Subcutaneous abdominal adipose tissue (tissue), 5 donors: ENCODE data around the gene CLK3.
A peak's percentile ranks its signal among the peaks of the same experiment; 100 is the strongest.

ENCODE experiments used
- H3K27ac ChIP-seq: one replicate; pipeline ENCODE4 v1.7.0; 2013; ENCODE audit warnings: low read depth, mild to moderate bottlenecking, inconsistent platforms, low read length, moderate library complexity
- H3K27me3 ChIP-seq, 5 donors: one replicate each; pipeline ENCODE4 v1.7.0; 2013; ENCODE audit warnings: low read length in 5 of 5, inconsistent platforms in 1 of 5; ENCODE audit not compliant: control insufficient read depth in 5 of 5, insufficient read depth in 4 of 5
- H3K36me3 ChIP-seq, 5 donors: one replicate each; pipeline ENCODE4 v1.7.0; 2013; ENCODE audit warnings: low read length in 5 of 5; ENCODE audit not compliant: control insufficient read depth in 5 of 5, insufficient read depth in 5 of 5
- H3K4me1 ChIP-seq, 5 donors: one replicate each; pipeline ENCODE4 v1.7.0; 2013; ENCODE audit warnings: low read length in 5 of 5, mild to moderate bottlenecking in 3 of 5, moderate library complexity in 1 of 5; ENCODE audit not compliant: control insufficient read depth in 5 of 5, insufficient read depth in 5 of 5
- H3K4me3 ChIP-seq, 5 donors: one replicate each; pipeline ENCODE4 v1.7.0; 2013; ENCODE audit warnings: low read length in 5 of 5, low read depth in 1 of 5
- H3K9ac ChIP-seq, 5 donors: one replicate each; pipeline ENCODE4 v1.7.0; 2013; ENCODE audit warnings: low read length in 5 of 5, mild to moderate bottlenecking in 4 of 5, moderate library complexity in 3 of 5
- H3K9me3 ChIP-seq, 5 donors: one replicate each; pipeline ENCODE4 v1.7.0; 2013; ENCODE audit warnings: low read length in 5 of 5; ENCODE audit not compliant: control insufficient read depth in 5 of 5
- donor health status: healthy.
- donor health status: healthy.
- donor health status: healthy.
- donor health status: healthy.
- donor health status: healthy.

The CLK3 gene

DNA sequence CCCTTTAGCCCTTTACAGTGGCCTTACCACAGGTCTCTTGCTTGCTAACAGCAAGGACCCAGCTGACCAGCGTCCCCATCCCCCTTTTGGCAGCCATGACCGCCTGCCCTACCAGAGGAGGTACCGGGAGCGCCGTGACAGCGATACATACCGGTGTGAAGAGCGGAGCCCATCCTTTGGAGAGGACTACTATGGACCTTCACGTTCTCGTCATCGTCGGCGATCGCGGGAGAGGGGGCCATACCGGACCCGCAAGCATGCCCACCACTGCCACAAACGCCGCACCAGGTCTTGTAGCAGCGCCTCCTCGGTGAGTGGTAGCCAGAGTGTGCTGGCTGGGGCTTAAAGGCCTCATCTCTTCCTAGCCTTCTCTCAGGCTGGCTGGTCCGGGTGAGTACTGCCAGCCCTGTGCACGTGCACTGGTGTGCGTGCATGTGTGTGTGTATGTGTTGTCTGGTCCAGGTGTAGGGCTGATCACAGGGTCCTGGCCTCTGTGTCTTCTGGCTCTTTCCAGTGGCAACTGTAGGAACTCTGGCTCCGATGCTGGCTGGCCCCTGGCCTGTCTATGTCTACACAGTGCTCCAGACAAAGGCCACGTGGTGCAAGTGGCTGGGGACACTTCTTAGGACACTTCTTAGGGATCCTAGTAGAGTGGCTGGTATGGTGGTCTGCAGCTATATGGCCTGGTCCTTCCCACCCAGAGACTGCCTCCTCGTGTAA is 4.4 kb downstream of the CLK3 start:
- Histone ChIP-seq H3K4me3 (no peak overlapping the region), H3K4me1 (peaks cover 9 to 58% (median 49%) of the 10 kb centered on the region in 5 donors), H3K9ac (peak overlapping the region in 1 of 5 donors; percentile 49), H3K27ac (peak overlapping the region; percentile 46), H3K36me3 (peaks cover 0 to 67% (median 62%) of the 10 kb centered on the region in 5 donors), H3K9me3 (no peaks in the 10 kb centered on the region), H3K27me3 (no peaks in the 10 kb centered on the region)

DNA sequence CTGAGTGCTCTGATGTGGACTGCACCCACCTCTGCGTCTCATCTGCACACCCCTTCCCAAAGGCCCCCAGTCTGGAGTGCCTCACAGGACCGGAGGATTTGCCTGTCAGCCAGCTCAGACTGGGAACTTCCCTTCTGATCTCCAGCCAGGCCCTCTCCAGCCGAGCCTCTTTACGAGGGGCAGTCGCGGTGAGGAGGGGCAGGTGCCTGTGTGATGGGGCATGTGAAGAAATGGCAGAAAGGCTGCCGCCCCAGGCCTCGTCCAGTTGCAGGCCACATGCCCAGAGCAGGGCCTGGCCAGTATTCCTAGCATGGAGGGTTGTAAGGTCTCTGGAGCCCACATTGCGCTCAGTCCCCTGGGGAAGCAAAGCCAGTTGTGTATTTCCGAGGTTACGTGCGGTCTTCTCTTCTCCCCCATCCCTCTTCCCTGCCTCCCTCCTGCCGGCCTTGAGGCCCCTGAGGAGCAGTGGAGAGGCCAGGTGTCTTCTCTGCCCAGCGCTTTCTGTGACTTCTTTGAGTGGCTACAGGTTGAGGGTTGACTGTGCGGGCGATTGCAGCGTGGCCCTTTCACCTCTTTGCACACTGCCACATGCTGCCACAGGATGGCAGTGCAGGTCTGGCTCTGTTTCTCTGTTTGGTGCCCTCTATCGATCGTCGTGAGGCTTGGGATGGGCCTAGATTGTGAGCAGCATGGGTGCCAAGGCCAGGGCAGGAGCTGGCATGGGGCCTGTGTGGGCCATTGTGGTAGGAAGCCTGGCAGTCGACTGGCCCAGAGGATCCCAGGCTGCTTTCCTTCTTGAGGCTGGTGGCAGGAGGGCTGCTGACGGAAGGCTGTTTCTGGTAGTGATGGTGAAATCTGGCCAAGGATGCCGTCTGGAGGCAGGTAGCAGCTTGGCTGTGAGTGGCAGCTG is 5.3 kb downstream of the CLK3 start:
- no peak overlapping the region for H3K4me3 ChIP-seq
- H3K9me3 ChIP-seq: no peaks in the 10 kb centered on the region
- H3K4me1 ChIP-seq: peaks cover 9 to 56% (median 47%) of the 10 kb centered on the region in 5 donors
- H3K36me3 ChIP-seq: peaks cover 0 to 75% (median 70%) of the 10 kb centered on the region in 5 donors
- peak overlapping the region; percentile 46 for H3K27ac ChIP-seq
- no peaks in the 10 kb centered on the region for H3K27me3 ChIP-seq
- peak overlapping the region in 1 of 5 donors; percentile 49 for H3K9ac ChIP-seq

DNA sequence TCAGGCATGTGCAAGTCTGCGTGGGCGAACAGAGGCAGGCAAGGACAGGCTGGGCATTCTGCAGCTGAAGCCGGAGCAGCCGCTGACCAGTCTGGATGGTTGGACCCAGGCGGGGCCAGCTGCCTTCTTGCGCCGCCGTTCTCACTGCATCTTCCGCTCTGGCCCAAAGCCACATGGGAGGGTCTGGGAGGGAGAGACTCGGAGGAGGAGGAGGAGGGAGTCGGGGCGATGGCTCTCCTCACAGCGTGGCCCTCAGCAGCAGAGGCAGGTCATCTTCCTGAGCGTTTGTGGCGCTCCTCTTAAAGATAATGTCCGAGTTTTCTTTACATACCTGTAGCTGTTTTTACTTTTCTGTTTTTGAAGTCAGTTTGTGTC is 5.9 kb downstream of the CLK3 start:
- no peaks in the 10 kb centered on the region for H3K27me3 ChIP-seq
- peak overlapping the region in 1 of 5 donors; percentile 13 for H3K9ac ChIP-seq
- no peak overlapping the region for H3K27ac ChIP-seq
- no peaks in the 10 kb centered on the region for H3K9me3 ChIP-seq
- H3K4me3 ChIP-seq: no peak overlapping the region
- peaks cover 8 to 51% (median 41%) of the 10 kb centered on the region in 5 donors for H3K4me1 ChIP-seq
- peaks cover 0 to 81% (median 76%) of the 10 kb centered on the region in 5 donors for H3K36me3 ChIP-seq

DNA sequence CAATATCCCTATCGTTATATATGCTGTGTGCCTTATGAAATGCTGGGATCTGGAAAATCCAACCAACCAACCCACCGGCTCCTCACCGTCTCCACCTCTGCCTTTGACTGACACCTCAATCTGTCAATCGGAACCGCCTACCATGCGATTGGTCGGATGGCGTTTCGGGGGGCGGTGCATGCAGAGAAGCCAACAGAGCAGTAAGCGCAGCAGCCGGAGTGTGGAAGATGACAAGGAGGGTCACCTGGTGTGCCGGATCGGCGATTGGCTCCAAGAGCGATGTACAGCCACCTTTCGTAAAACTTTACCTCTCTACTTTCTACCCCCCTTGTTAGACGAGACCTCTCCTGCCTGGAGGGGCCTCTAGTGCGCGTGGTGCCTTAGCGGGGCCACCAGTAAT is 6.3 kb downstream of the CLK3 start:
- Histone ChIP-seq H3K27ac (no peak overlapping the region), H3K9me3 (no peaks in the 10 kb centered on the region), H3K4me1 (peaks cover 4 to 47% (median 38%) of the 10 kb centered on the region in 5 donors), H3K27me3 (no peaks in the 10 kb centered on the region), H3K36me3 (peaks cover 0 to 85% (median 80%) of the 10 kb centered on the region in 5 donors), H3K9ac (no peak overlapping the region), H3K4me3 (no peak overlapping the region)

DNA sequence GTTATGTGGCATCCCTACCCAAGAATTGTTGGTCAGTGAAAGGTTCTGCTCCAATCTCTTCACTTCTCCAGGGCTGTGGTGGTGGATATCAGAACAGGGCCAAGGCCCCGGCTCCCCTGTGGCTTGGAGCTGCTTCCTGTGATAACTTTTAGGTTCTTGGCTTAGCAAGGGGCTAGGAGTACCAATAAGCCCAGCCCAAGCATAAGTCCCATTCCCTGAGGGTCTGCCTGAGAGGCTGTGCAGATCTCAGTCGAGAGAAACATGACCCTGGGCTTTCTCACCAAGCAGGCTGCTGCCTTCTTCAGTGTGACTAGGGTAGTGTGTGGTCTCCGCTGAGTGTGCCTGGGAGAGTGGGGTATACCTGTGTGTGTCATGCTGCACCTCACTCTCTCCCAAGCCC is 7.1 kb downstream of the CLK3 start:
- Histone ChIP-seq H3K4me1 (peaks cover 3 to 39% (median 30%) of the 10 kb centered on the region in 5 donors), H3K27ac (no peak overlapping the region), H3K4me3 (no peak overlapping the region), H3K36me3 (peaks cover 0 to 93% (median 89%) of the 10 kb centered on the region in 5 donors), H3K9me3 (no peaks in the 10 kb centered on the region), H3K9ac (no peak overlapping the region), H3K27me3 (no peaks in the 10 kb centered on the region)

DNA sequence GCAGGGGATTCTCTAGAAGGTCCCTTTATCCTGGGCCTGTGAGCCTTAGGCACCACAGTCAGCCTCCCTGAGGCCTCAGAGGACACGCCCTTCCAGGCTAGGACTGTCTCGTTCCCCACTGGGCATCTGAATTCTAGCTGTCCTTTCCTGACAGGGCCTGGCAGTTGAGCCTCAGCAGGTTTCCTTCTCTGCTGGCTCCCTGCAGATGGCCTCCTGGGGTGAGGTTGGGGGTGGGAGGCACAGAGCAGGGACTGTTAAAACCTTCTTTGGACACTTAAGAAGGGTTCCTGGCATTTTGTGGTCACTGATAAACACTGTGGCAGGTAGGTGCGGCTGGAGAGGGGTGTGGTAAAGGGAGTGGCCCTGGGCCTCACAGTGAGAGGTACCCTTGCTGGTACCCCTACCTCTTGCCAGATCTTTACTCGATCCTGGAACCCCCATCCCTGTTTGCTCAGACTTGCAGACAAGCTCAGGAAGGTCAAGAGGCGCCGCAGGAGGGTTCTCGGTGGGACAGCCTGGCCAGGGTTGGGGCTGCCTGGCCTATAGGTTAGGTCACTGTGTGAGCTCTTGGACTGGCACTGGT is 8.5 kb downstream of the CLK3 start:
- no peak overlapping the region for H3K27ac ChIP-seq
- H3K36me3 ChIP-seq: peaks cover 0 to 100% (median 100%) of the 10 kb centered on the region in 5 donors
- no peak overlapping the region for H3K9ac ChIP-seq

DNA sequence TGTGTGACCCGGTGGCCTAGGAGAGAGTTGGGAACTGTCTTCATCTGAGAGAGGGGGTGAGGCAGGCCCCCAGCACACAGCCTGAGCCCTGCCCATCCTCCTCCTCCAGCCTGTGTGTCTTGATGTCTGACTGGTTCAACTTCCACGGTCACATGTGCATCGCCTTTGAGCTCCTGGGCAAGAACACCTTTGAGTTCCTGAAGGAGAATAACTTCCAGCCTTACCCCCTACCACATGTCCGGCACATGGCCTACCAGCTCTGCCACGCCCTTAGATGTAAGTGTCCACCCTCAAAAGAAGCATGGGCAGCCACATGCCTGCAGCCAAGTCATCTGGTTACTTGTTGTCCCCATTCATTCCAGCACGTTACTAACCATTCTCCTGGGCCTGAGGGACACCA is 10.1 kb downstream of the CLK3 start:
- H3K27me3 ChIP-seq: no peaks in the 10 kb centered on the region
- H3K9ac ChIP-seq: no peak overlapping the region
- H3K9me3 ChIP-seq: no peaks in the 10 kb centered on the region
- H3K27ac ChIP-seq: no peak overlapping the region
- H3K4me1 ChIP-seq: peaks cover 0 to 22% (median 14%) of the 10 kb centered on the region in 5 donors
- H3K36me3 ChIP-seq: peaks cover 0 to 100% (median 99%) of the 10 kb centered on the region in 5 donors
- no peak overlapping the region for H3K4me3 ChIP-seq

More for the DNA sequence above, 8.5 kb downstream of the CLK3 start:
- Histone ChIP-seq H3K27me3 (no peaks in the 10 kb centered on the region), H3K4me3 (no peak overlapping the region), H3K4me1 (peaks cover under 1 to 28% (median 21%) of the 10 kb centered on the region in 5 donors), H3K9me3 (no peaks in the 10 kb centered on the region)

DNA sequence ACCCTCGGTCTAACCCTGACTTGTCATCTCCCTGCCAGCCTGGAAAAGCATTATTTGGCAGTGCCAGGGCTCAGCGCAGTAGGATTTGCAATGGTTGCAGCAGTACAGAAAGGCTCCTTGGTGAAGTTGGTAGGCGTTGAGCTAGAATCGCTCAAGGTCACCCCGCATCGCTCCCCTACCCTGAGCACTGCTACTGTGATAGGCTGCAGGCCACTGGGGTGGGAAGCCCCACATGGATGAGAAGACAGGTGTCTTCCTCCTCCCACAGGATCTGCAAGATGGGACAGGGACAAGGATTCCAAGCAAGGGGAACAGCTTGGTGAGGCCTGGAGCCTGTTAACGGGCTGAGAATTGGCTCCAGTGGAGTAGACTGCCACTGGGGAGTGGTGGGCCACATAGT is 10.7 kb downstream of the CLK3 start:
- Histone ChIP-seq H3K9ac (no peak overlapping the region), H3K4me3 (no peak overlapping the region), H3K9me3 (no peaks in the 10 kb centered on the region), H3K36me3 (peaks cover 0 to 100% (median 99%) of the 10 kb centered on the region in 5 donors), H3K27ac (no peak overlapping the region), H3K27me3 (no peaks in the 10 kb centered on the region), H3K4me1 (peaks cover 0 to 16% (median 7%) of the 10 kb centered on the region in 5 donors)

DNA sequence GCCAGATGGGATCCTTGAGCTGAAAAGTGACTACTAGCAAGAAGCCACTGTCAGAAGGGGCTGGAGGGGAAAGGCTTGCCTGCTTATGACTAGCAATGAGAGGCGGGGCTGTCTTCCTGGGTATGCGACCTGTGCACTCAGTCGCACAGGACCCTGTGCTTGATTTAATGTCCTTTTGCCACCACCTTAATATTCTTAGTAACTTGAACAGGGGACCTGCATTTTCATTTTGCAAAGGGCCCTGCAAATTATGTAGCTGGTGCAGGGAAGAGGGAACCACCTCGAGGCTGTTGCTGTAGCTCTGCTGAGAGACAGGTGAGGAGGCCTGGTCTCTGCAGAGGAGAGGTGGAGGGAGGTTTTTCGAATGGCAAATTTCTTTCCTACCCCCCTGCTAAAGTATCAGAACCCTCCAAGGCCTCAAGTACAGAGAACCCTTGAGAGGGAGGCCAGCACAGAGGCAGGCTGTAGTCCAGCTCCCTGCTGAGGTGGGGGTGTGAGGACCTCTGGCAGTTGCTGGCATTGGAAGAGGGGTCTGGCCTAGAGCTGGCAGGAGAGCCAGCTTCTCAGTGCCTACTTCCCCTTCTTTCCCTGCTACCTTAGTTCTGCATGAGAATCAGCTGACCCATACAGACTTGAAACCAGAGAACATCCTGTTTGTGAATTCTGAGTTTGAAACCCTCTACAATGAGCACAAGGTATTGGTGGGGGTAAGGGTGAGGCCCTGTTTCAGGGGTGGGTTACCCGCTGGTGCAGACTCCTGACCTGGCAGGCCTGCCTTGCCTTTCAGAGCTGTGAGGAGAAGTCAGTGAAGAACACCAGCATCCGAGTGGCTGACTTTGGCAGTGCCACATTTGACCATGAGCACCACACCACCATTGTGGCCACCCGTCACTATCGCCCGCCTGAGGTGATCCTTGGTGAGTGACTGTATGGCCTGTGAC is 11.4 kb downstream of the CLK3 start:
- no peak overlapping the region for H3K4me3 ChIP-seq
- no peak overlapping the region for H3K27ac ChIP-seq
- H3K9me3 ChIP-seq: no peaks in the 10 kb centered on the region
- peak overlapping the region in 1 of 5 donors; percentile 5 for H3K9ac ChIP-seq
- H3K27me3 ChIP-seq: no peaks in the 10 kb centered on the region
- H3K4me1 ChIP-seq: peaks cover 0 to 14% (median 4%) of the 10 kb centered on the region in 5 donors
- peaks cover 0 to 100% (median 97%) of the 10 kb centered on the region in 5 donors for H3K36me3 ChIP-seq
